HG02870 (cell line): ENCODE measurements around the gene EPHA3.

ENCODE experiments used
- ATAC-seq: cut with Tn5 transposase; IDR thresholded peaks from one replicate; pipeline ENCODE4 v1.9.1; 2021; ENCODE audit warnings: mild to moderate bottlenecking, moderate library complexity; ENCODE audit not compliant: unreplicated experiment

EPHA3 gene

DNA sequence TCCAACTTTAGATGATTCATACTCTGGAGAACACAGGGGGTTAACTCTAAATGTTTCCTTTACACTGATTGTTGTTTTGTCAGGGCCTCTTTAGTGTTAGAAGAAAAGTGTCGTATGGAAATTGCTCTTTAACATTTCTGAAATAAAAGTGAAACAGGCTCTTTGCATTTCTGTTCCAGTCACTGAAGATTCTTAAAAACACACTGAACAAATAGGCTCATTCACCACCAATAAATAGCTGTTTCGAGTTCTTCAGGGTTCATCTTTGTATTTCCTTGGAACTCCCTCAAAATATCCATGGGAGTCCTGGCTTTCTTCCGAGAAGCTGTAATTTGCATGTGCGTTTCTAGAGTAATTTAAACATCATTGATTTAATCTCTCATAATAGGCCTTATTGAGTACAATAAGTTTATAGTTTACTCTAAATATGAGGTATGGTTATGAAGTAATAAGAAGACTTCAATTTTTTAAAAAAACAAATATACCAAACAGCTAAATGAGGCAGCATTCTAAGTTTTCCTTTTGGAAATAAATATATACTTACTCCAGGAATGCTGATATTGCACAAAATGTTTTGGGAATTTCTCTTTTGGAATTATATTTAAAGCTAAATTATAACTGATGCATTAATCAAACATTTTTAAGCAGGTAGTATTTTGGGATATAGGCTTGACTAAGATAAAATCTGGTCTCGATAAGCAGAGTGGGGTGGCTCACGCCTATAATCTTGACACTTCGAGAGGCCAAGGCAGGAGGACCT is 327.4 kb downstream of the EPHA3 start:
- no peak for ATAC-seq

DNA sequence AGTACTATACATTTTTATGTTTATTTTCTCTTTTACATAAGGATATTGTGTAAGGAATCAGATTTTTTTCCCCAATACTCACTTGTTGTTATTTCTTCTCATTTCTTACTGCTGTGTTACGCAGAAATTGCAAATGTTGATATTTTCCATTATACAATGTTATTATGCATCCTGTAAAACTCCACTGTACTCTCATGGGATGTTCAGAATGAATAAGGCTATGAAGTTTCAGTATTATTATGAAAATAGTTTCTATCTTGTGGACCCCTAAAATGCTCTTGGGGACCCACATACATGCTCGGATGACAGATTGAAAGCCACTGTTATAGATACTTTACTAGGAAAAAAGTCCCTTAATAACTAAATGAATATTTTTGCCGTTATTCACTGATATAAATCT is 329.4 kb downstream of the EPHA3 start:
- no peak for ATAC-seq

- no peak for ATAC-seq
These were observed 333.0 kb downstream of the EPHA3 start for GRCh38 chr3:89440386-89440785.

DNA sequence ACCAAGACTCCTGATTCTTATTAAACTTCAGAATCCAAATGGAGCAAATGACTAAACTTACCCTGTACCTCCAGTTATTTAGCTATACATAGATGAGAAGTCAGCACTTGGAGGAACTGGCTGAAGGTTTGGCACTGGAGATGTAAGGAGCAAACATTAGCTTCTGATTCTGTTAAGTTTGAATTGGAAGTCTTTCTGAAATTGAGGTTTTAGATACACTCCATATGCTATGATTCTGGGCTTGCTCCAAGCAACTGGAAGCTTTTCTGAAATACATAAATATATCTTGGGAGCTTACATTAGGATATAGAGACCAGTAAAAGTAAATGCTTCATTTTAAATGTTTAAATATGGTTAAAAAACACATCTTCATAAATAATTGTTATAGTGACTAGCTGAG is 333.7 kb downstream of the EPHA3 start:
- no peak for ATAC-seq

- no peak for ATAC-seq
These were observed 339.2 kb downstream of the EPHA3 start for GRCh38 chr3:89446593-89446992.

- no peak for ATAC-seq
These were observed 339.8 kb downstream of the EPHA3 start for GRCh38 chr3:89447243-89447642.

- no peak for ATAC-seq
These were observed 341.7 kb downstream of the EPHA3 start for GRCh38 chr3:89449086-89449485.

DNA sequence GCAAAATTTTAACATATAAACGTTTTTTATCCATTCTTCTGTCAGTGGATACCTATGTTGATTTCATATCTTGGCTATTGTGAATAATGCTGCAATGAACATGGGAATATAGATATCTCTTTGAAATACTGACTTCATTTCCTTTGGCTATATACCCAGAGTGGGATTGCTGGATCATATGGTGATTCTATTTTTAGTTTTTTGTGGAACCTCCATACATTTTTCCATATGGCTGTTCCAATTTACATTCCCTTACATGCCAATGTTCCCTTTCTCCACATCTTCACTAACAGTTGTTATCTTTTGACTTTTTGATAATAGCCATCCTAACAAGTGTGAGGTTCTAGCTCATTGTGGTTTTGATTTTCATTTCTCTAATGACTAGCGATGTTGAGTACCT is 344.6 kb downstream of the EPHA3 start:
- ATAC-seq: no peak

DNA sequence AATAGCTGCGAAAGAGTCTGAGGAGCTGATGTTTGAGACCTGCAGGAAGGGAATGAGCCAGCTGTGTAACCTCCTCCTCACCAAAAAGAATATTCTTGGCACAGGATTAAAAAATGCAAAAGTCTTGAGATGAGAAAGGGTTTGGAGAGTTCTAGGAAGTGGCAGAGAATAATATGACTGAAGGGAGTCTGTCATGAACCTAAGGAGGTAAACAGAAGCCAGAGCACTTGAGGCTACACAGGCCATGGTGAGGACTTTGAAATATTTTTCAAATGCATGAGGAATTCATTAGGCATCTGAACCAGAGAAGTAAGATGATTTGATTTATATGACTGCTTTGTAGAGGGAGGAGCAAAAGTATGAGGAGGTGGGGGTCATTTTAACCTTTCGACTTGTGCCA is 347.8 kb downstream of the EPHA3 start:
- ATAC-seq: no peak

DNA sequence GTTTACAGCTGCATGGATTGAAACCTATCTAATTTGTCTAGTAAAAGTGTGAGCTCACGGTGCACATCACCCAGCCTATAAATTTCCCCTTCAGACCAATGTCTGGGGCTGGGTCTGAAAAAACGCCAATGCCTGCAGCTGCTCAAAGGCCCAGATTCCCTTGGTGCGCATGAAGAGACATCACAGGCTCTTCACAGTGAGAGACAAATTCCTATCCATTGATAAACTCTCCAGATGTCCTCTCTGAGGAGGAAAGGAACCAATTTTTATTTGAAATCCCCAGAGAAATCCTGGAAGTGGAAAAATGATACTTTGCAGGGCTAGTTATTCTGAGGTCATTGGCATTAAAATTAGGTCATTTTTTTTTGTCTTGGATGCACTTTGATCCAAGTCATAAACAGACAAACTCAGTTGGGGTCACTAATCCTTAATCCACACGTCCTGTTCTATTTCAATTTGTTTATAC is 360.5 kb downstream of the EPHA3 start:
- no peak for ATAC-seq

- no peak for ATAC-seq
These were observed 364.7 kb downstream of the EPHA3 start for GRCh38 chr3:89472101-89472500.

- no peak for ATAC-seq
These were observed 367.1 kb downstream of the EPHA3 start for GRCh38 chr3:89474333-89475130.

DNA sequence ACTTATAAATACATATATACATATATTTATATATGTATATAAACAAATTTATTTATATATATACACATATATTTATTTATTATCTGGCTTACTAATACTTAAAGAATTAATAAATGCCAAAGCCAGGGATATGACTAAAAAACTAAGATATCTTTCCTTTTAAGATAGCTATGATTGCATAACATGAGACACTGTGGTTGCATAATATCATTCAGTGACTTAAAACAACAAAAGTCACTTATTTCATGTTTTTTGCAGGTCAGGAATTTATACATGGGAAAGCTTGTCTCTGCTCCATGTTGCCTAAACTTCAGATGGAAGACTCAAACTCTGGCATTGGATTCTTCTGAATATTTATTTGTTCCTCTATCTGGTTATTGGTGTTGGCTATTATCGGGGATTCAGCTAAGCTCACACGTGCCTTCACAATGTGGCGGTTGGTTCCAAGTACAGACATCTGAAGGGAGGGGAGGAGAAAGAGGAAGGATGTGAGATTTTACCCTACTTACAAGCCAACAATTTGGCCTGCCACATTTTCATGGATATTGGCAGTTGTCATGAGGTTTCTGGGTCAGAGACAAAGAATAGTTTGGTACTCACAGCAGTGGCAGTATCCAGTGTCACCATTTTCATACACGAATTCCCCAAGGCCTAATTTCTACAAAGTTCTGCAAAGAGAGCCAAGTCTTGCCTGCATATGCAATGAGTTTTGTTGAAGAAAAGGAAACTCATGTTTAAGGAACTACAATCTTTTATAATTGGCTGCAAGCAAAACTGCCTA is 381.6 kb downstream of the EPHA3 start:
- ATAC-seq: no peak

DNA sequence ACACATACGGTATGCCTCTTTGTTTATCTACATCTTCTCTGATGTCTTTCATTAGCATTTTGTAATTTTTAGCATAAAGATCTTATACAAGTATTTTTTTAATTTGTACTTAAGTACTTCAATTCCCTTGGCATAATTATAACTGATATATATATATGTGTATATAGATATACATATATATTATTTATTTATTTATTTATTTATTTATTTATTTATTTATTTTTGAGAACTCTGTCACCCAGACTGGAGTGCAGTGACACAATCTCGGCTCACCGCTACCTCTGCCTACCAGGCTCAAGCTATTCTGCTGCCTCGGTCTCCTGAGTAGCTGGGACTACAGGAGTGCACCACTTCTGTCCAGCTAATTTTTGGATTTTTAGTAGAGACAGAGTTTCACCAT is 382.7 kb downstream of the EPHA3 start:
- no peak for ATAC-seq

- ATAC-seq: no peak
These were observed 387.3 kb downstream of the EPHA3 start for GRCh38 chr3:89494734-89495133.

GRCh38 chr3:89503891-89504391 is 396.5 kb downstream of the EPHA3 start:
- ATAC-seq: no peak

DNA sequence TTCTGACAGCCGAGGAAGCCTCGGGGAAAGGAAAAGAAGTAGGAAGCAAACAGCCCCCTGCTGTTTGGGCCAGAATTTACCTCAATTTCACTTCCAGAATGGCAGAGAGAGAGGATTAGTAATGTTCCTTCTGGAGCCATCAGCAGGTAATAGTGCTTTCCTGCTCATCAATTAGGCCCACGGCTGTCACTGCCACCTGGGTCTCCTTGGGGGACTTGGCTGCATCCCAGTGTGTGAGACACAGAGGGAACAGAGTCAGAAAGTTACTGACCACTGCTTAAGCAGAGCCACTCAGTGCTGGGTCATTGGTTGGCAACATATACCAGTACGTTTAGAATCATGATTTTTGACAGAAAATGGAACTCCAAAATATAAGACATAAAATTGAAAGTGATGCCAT is 397.0 kb downstream of the EPHA3 start:
- ATAC-seq: no peak

DNA sequence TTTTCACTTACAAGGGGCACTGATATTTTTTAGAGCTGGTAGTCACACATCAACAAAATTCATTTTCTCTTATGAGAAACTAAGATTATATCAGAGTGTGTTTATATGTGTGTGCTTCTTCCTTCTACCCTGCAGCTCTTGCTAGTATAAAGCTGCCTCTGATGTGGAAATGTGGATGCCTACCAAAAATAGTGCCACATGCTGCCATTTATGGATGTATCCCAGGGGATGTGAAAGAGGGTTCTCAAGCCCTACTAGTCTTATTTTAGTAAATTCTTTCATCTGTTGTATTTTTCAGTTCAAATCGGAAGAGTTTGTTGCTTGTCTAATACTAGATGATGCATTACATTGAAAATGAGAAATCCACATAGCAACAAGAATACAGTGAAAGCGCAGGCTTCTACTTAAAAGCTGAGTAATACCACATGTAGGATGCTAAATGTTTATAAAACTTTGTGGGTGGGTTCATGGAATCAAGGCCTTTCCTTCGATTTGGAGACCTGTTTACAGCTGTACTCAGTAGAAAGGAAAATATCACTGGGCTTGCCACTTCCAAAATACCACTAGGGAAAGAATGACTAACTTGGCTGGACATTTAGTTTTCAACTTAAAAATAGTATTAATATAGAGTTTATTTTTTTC is 399.2 kb downstream of the EPHA3 start:
- no peak for ATAC-seq

DNA sequence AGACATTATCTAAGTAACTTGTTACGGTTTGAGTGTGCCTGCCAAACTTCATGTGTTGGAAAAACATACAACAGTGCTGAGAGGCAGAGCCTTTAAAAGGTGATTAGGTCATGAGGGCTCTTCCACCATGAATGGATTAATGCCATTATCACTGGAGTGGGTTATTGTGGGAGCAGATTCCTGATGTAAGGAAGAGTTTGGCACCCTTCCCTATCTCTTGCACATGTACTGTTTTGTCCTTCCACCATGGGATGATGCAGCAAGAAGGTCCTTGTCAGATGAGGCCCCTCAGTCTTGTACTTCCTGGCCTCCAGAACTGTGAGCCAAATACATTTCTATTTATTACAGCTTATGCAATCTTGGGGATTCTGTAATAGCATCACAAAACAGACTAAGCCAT is 413.9 kb downstream of the EPHA3 start:
- no peak for ATAC-seq

GRCh38 chr3:89522155-89522554 is 414.7 kb downstream of the EPHA3 start:
- ATAC-seq: no peak

DNA sequence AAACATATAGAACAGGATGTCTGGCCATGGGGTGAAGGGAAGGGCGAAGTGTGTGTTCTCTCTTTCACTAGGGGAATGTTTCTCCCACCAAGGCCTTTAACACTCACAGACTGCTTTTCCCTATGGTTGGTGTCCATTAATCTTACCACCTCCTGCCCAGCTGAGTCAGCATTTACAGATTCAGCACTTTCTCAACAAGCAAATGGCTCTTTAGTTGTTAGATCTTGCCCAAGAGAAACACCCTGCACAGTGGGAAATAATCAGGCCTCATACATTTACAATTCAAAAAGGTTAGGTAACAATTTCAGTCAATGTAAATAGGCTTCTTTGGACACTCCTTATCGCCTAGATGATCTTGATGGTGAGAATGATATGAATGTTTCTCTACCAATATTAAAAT is 418.2 kb downstream of the EPHA3 start:
- no peak for ATAC-seq
